SK-N-SH (cell line): ENCODE measurements around the gene CXCR5.

ENCODE experiments used
- EZH2phosphoT487 ChIP-seq: fragments of 200-600 bp; sonication (generic); IDR thresholded peaks from 2 replicates; pipeline ENCODE4 v1.6.1; 2017; ENCODE audit warnings: low read depth, mixed run types, mild to moderate bottlenecking, antibody characterized with exemption, moderate library complexity, borderline replicate concordance
- MXI1 ChIP-seq: IDR thresholded peaks from 2 replicates; pipeline ENCODE4 v1.6.1; 2012; ENCODE audit warnings: mild to moderate bottlenecking, low read depth, low read length, improper control_type of control experiment
- POLR2AphosphoS5 ChIP-seq: IDR thresholded peaks from 2 replicates; pipeline ENCODE4 v1.6.1; 2012; ENCODE audit warnings: low read depth, low read length
- RAD21 ChIP-seq: IDR thresholded peaks from 2 replicates; pipeline ENCODE4 v1.6.1; 2012; ENCODE audit warnings: mild to moderate bottlenecking, low read length
- TEAD4 ChIP-seq: IDR thresholded peaks from 2 replicates; pipeline ENCODE4 v1.4.0; 2012; ENCODE audit warnings: mild to moderate bottlenecking, borderline replicate concordance; ENCODE audit not compliant: insufficient read depth
- TF ChIP-seq, protein P1 (sequence below): IDR thresholded peaks from 2 replicates; pipeline ENCODE4 v1.4.0; 2012; ENCODE audit warnings: low read depth
- TF ChIP-seq, protein P2 (sequence below): fragments of 200-600 bp; sonication (generic); IDR thresholded peaks from 2 replicates; pipeline ENCODE4 v1.6.1; 2017; ENCODE audit warnings: antibody characterized with exemption, mild to moderate bottlenecking, moderate library complexity
- TF ChIP-seq, protein P3 (sequence below): IDR thresholded peaks from 2 replicates; pipeline ENCODE4 v1.4.0; 2012; ENCODE audit warnings: low read depth, borderline replicate concordance

DNA sequence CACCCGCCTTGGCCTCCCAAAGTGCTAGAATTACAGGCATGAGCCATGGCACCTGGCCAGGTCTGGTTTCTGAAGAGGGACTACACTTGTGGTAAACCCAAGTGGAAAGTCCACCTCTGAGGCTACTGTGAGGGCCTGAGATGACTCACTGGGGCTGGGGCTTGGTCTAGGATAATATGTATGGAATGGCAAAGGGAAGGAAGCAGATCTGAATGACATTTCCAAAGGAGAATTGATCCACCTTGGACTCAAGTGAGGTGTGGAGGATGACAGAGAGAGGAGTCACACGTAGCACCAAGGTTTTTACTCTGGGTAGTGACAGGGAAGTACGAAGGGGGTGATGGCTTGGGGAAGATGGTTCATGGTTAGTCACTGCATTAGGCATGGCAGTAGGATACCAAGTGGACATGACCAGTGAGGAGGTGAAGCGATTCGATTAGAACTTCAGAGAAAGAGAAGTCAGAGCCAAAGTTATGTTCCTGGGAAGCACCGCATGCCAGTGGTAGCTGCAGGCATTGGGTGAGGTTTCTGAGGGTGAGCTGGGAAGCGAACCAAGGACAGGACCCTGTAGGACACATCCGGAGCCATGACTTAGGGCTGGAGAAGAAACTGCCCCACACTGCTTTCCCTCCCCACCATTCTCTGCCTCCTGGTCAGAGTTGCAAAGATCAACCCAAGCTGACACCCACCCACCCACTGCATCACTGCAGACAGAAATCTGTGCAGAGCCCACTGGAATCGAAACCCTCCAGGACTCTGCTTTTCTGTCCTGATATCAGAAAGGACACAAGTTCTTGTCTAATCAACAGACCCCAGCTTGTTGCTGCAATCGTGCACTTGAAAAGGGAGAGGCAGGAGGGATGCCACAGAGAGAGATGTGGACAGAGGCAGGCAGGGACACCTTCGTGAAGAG is 55.1 kb downstream of the CXCR5 start:
- TF ChIP-seq EZH2phosphoT487 = no peak
- TF ChIP-seq, protein P1, sequence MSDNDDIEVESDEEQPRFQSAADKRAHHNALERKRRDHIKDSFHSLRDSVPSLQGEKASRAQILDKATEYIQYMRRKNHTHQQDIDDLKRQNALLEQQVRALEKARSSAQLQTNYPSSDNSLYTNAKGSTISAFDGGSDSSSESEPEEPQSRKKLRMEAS = no peak
- TF ChIP-seq RAD21 = no peak
- TF ChIP-seq, protein P2, sequence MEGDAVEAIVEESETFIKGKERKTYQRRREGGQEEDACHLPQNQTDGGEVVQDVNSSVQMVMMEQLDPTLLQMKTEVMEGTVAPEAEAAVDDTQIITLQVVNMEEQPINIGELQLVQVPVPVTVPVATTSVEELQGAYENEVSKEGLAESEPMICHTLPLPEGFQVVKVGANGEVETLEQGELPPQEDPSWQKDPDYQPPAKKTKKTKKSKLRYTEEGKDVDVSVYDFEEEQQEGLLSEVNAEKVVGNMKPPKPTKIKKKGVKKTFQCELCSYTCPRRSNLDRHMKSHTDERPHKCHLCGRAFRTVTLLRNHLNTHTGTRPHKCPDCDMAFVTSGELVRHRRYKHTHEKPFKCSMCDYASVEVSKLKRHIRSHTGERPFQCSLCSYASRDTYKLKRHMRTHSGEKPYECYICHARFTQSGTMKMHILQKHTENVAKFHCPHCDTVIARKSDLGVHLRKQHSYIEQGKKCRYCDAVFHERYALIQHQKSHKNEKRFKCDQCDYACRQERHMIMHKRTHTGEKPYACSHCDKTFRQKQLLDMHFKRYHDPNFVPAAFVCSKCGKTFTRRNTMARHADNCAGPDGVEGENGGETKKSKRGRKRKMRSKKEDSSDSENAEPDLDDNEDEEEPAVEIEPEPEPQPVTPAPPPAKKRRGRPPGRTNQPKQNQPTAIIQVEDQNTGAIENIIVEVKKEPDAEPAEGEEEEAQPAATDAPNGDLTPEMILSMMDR = no peak
- TF ChIP-seq TEAD4 = no peak
- TF ChIP-seq POLR2AphosphoS5 = no peak
- TF ChIP-seq MXI1 = no peak
- TF ChIP-seq, protein P3, sequence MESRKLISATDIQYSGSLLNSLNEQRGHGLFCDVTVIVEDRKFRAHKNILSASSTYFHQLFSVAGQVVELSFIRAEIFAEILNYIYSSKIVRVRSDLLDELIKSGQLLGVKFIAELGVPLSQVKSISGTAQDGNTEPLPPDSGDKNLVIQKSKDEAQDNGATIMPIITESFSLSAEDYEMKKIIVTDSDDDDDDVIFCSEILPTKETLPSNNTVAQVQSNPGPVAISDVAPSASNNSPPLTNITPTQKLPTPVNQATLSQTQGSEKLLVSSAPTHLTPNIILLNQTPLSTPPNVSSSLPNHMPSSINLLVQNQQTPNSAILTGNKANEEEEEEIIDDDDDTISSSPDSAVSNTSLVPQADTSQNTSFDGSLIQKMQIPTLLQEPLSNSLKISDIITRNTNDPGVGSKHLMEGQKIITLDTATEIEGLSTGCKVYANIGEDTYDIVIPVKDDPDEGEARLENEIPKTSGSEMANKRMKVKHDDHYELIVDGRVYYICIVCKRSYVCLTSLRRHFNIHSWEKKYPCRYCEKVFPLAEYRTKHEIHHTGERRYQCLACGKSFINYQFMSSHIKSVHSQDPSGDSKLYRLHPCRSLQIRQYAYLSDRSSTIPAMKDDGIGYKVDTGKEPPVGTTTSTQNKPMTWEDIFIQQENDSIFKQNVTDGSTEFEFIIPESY = no peak
